SK-N-SH treated with all-trans-retinoic acid at 6 μM for 48 hours (cell line): ENCODE results near the gene STOML3.

ENCODE experiments used
- ATAC-seq: fragments of 200-7000 bp; cut with Tn5 transposase; 3 replicates; pipeline ENCODE4 v1.9.1; 2020; ENCODE audit warnings: mild to moderate bottlenecking, moderate library complexity
- ARNTL ChIP-seq: fragments of 450-650 bp; formaldehyde crosslinking; IDR thresholded peaks from 2 replicates; pipeline ENCODE4 v1.5.0; 2020; ENCODE audit warnings: low read depth, mild to moderate bottlenecking, moderate library complexity, borderline replicate concordance
- BACH2 ChIP-seq: fragments of 250-450 bp; sonication (Bioruptor Pico); IDR thresholded peaks from 2 replicates; pipeline ENCODE4 v1.9.0; 2021; ENCODE audit warnings: mild to moderate bottlenecking, borderline replicate concordance
- CSDC2 ChIP-seq: fragments of 250-450 bp; sonication (Bioruptor Pico); IDR thresholded peaks from 2 replicates; pipeline ENCODE4 v1.5.0; 2020; ENCODE audit warnings: mild to moderate bottlenecking, moderate library complexity
- ESRRG ChIP-seq: fragments of 250-450 bp; sonication (Bioruptor Pico); IDR thresholded peaks from 2 replicates; pipeline ENCODE4 v1.6.1; 2021; ENCODE audit warnings: mild to moderate bottlenecking
- GLIS3 ChIP-seq: fragments of 250-450 bp; sonication (Bioruptor Pico); IDR thresholded peaks from 2 replicates; pipeline ENCODE4 v1.5.0; 2020; ENCODE audit warnings: mild to moderate bottlenecking, moderate library complexity
- ISL1 ChIP-seq: fragments of 250-450 bp; sonication (Bioruptor Pico); IDR thresholded peaks from 2 replicates; pipeline ENCODE4 v2.1.2; 2022; ENCODE audit warnings: mild to moderate bottlenecking, moderate library complexity
- OSR1 ChIP-seq: fragments of 250-450 bp; sonication (Bioruptor Pico); IDR thresholded peaks from 2 replicates; pipeline ENCODE4 v1.8.0; 2022; ENCODE audit warnings: moderate library complexity, mild to moderate bottlenecking, inconsistent platforms
- PPARA ChIP-seq: fragments of 250-450 bp; sonication (Bioruptor Pico); IDR thresholded peaks from 2 replicates; pipeline ENCODE4 v1.5.0; 2020; ENCODE audit warnings: mild to moderate bottlenecking, borderline replicate concordance
- RARB ChIP-seq: fragments of 250-450 bp; sonication (Bioruptor Pico); IDR thresholded peaks from 2 replicates; pipeline ENCODE4 v1.8.0; 2021; ENCODE audit warnings: mild to moderate bottlenecking, moderate library complexity
- SNAI2 ChIP-seq: fragments of 250-450 bp; sonication (Bioruptor Pico); IDR thresholded peaks from 2 replicates; pipeline ENCODE4 v1.5.0; 2020; ENCODE audit warnings: mild to moderate bottlenecking, moderate library complexity
- TCF4 ChIP-seq: fragments of 250-450 bp; sonication (Bioruptor Pico); IDR thresholded peaks from 2 replicates; pipeline ENCODE4 v1.8.0; 2021; ENCODE audit warnings: mild to moderate bottlenecking, moderate library complexity, borderline replicate concordance
- TOX ChIP-seq: fragments of 250-450 bp; sonication (Bioruptor Pico); IDR thresholded peaks from 2 replicates; pipeline ENCODE4 v1.8.0; 2021; ENCODE audit warnings: mild to moderate bottlenecking, moderate library complexity, borderline replicate concordance
- ZC3H10 ChIP-seq: fragments of 250-450 bp; sonication (Bioruptor Pico); IDR thresholded peaks from 2 replicates; pipeline ENCODE4 v1.5.1; 2021; ENCODE audit warnings: mild to moderate bottlenecking, moderate library complexity
- ZFP30 ChIP-seq: fragments of 450-650 bp; formaldehyde crosslinking; IDR thresholded peaks from 2 replicates; pipeline ENCODE4 v1.5.0; 2022; ENCODE audit warnings: mild to moderate bottlenecking, moderate library complexity
- ZNF565 ChIP-seq: fragments of 450-650 bp; formaldehyde crosslinking; conservative IDR thresholded peaks from 2 replicates; pipeline ENCODE4 v1.5.0; 2020; ENCODE audit warnings: low read depth, mild to moderate bottlenecking, moderate library complexity
- ZNF70 ChIP-seq: fragments of 450-650 bp; formaldehyde crosslinking; IDR thresholded peaks from 2 replicates; pipeline ENCODE4 v1.5.0; 2020; ENCODE audit warnings: mild to moderate bottlenecking, moderate library complexity
- TF ChIP-seq, protein P1 (sequence below): fragments of 250-450 bp; sonication (Bioruptor Pico); IDR thresholded peaks from 2 replicates; pipeline ENCODE4 v1.5.1; 2021; ENCODE audit warnings: mild to moderate bottlenecking, moderate library complexity
- TF ChIP-seq, protein P2 (sequence below): fragments of 250-450 bp; sonication (Bioruptor Pico); IDR thresholded peaks from 2 replicates; pipeline ENCODE4 v1.5.1; 2020; ENCODE audit warnings: low read depth, mild to moderate bottlenecking, moderate library complexity
- TF ChIP-seq, protein P3 (sequence below): fragments of 250-450 bp; sonication (Bioruptor Pico); IDR thresholded peaks from 2 replicates; pipeline ENCODE4 v1.5.0; 2020; ENCODE audit warnings: mild to moderate bottlenecking, moderate library complexity
- TF ChIP-seq, protein P4 (sequence below): fragments of 250-450 bp; sonication (Bioruptor Pico); IDR thresholded peaks from 2 replicates; pipeline ENCODE4 v1.8.0; 2020; ENCODE audit warnings: mild to moderate bottlenecking, moderate library complexity, borderline replicate concordance
- TF ChIP-seq, protein P5 (sequence below): fragments of 250-450 bp; sonication (Bioruptor Pico); IDR thresholded peaks from 2 replicates; pipeline ENCODE4 v1.8.0; 2021; ENCODE audit warnings: low read depth, mild to moderate bottlenecking, moderate library complexity, borderline replicate concordance

The STOML3 gene

DNA sequence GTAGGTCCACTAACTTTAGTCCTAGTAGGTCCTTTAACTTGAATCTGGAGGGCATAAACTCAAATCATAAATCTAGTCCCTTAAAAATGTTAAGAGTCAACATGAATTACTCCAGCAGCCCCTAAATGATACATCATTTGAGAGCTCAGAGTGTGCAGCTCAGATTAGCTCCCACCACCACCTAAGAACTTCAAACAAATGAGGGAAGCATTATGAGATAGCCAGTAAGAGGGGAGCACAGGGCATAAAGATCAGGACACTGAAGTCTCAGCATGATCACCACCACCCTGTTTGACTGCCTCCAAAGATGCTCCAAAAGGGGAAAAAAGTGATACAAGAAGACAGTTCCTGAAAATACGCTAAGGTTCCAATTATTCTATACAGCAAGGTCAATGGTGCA lies 41.5 kb upstream of the STOML3 start:
- no peak for TF ChIP-seq TOX (CRISPR knock-in tag)
- TF ChIP-seq, protein P1, sequence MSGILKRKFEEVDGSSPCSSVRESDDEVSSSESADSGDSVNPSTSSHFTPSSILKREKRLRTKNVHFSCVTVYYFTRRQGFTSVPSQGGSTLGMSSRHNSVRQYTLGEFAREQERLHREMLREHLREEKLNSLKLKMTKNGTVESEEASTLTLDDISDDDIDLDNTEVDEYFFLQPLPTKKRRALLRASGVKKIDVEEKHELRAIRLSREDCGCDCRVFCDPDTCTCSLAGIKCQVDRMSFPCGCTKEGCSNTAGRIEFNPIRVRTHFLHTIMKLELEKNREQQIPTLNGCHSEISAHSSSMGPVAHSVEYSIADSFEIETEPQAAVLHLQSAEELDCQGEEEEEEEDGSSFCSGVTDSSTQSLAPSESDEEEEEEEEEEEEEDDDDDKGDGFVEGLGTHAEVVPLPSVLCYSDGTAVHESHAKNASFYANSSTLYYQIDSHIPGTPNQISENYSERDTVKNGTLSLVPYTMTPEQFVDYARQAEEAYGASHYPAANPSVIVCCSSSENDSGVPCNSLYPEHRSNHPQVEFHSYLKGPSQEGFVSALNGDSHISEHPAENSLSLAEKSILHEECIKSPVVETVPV (CRISPR knock-in tag), result no peak
- ATAC-seq, result no peak

DNA sequence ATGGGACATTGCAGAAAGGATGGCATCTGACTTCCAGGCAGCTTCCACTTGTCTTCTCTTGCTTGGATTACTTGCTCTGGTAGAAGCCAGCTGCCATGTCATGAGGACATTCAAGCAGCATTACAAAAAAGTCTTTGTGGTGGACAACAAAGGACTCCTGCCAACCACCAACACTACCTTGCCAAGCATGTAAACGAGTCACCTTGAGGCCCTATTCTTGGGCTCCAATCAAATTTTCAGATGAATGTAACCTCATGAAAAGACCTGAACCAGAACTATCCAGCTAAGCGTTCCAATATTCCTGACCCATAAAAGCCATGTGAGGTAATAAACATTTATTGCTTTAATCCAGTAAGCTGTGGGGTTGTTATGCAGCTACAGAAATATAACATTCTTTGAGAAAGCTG lies 34.8 kb upstream of the STOML3 start:
- no peak for ATAC-seq
- TF ChIP-seq ZNF70 (CRISPR knock-in tag) (no peak), SNAI2 (CRISPR knock-in tag) (no peak), GLIS3 (CRISPR knock-in tag) (no peak), BACH2 (CRISPR knock-in tag) (no peak), ESRRG (CRISPR knock-in tag) (no peak), RARB (CRISPR knock-in tag) (no peak), ISL1 (no peak), ZFP30 (CRISPR knock-in tag) (no peak), PPARA (CRISPR knock-in tag) (no peak), ZNF565 (CRISPR knock-in tag) (no peak), CSDC2 (CRISPR knock-in tag) (no peak), TOX (CRISPR knock-in tag) (no peak), OSR1 (CRISPR knock-in tag) (no peak)
- TF ChIP-seq, protein P1 (CRISPR knock-in tag), result no peak
- TF ChIP-seq, protein P2, sequence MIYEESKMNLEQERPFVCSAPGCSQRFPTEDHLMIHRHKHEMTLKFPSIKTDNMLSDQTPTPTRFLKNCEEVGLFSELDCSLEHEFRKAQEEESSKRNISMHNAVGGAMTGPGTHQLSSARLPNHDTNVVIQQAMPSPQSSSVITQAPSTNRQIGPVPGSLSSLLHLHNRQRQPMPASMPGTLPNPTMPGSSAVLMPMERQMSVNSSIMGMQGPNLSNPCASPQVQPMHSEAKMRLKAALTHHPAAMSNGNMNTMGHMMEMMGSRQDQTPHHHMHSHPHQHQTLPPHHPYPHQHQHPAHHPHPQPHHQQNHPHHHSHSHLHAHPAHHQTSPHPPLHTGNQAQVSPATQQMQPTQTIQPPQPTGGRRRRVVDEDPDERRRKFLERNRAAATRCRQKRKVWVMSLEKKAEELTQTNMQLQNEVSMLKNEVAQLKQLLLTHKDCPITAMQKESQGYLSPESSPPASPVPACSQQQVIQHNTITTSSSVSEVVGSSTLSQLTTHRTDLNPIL (CRISPR knock-in tag), result no peak
- TF ChIP-seq, protein P3, sequence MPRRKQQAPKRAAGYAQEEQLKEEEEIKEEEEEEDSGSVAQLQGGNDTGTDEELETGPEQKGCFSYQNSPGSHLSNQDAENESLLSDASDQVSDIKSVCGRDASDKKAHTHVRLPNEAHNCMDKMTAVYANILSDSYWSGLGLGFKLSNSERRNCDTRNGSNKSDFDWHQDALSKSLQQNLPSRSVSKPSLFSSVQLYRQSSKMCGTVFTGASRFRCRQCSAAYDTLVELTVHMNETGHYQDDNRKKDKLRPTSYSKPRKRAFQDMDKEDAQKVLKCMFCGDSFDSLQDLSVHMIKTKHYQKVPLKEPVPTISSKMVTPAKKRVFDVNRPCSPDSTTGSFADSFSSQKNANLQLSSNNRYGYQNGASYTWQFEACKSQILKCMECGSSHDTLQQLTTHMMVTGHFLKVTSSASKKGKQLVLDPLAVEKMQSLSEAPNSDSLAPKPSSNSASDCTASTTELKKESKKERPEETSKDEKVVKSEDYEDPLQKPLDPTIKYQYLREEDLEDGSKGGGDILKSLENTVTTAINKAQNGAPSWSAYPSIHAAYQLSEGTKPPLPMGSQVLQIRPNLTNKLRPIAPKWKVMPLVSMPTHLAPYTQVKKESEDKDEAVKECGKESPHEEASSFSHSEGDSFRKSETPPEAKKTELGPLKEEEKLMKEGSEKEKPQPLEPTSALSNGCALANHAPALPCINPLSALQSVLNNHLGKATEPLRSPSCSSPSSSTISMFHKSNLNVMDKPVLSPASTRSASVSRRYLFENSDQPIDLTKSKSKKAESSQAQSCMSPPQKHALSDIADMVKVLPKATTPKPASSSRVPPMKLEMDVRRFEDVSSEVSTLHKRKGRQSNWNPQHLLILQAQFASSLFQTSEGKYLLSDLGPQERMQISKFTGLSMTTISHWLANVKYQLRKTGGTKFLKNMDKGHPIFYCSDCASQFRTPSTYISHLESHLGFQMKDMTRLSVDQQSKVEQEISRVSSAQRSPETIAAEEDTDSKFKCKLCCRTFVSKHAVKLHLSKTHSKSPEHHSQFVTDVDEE (CRISPR knock-in tag), result no peak

DNA sequence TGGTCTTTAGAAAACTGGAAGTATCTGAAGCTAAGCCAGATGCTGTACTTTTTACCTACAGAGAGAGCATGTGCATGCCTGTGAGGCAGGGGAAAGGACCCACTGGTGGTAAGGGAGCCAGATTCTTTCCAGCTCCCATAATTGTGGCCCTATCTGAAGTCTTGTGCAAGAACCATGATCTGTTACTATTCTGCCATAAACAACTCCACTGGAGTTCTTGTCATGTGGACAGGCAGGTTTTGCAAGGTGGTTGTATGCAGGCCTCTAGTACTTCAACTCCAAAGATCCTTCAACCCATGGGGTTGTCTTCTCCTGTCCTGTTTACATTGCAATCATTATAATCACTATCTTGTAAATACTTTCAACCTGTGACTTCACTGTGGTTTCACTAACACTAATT lies 33.1 kb upstream of the STOML3 start:
- no peak for ATAC-seq
- TF ChIP-seq, protein P4, sequence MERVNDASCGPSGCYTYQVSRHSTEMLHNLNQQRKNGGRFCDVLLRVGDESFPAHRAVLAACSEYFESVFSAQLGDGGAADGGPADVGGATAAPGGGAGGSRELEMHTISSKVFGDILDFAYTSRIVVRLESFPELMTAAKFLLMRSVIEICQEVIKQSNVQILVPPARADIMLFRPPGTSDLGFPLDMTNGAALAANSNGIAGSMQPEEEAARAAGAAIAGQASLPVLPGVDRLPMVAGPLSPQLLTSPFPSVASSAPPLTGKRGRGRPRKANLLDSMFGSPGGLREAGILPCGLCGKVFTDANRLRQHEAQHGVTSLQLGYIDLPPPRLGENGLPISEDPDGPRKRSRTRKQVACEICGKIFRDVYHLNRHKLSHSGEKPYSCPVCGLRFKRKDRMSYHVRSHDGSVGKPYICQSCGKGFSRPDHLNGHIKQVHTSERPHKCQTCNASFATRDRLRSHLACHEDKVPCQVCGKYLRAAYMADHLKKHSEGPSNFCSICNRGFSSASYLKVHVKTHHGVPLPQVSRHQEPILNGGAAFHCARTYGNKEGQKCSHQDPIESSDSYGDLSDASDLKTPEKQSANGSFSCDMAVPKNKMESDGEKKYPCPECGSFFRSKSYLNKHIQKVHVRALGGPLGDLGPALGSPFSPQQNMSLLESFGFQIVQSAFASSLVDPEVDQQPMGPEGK (CRISPR knock-in tag), result no peak
- TF ChIP-seq PPARA (CRISPR knock-in tag), result no peak
- TF ChIP-seq ESRRG (CRISPR knock-in tag), result no peak
- no peak for TF ChIP-seq ISL1
- TF ChIP-seq BACH2 (CRISPR knock-in tag), result no peak

DNA sequence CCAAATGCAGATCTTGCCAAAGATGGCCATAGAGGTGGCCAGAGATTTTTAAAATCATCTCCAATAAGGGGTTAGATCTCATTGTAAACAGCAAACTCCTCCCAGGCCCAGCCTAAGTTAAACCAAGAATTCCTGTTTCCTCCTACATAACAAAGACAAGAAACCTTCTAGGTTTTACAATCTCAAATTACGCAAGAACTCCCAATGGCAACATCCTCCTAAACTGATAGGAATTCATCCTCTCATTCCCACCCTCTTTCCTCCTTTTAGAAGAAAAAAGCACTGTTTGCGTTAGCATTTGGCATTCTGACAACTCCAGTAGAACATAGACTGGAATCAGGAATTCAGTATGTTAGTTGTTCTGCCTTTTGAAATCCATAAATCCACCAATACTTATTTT lies 32.7 kb upstream of the STOML3 start:
- ATAC-seq, result no peak
- TF ChIP-seq, protein P5, sequence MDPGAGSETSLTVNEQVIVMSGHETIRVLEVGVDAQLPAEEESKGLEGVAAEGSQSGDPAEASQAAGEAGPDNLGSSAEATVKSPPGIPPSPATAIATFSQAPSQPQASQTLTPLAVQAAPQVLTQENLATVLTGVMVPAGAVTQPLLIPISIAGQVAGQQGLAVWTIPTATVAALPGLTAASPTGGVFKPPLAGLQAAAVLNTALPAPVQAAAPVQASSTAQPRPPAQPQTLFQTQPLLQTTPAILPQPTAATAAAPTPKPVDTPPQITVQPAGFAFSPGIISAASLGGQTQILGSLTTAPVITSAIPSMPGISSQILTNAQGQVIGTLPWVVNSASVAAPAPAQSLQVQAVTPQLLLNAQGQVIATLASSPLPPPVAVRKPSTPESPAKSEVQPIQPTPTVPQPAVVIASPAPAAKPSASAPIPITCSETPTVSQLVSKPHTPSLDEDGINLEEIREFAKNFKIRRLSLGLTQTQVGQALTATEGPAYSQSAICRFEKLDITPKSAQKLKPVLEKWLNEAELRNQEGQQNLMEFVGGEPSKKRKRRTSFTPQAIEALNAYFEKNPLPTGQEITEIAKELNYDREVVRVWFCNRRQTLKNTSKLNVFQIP (CRISPR knock-in tag), result no peak
- TF ChIP-seq ESRRG (CRISPR knock-in tag) (no peak), ZNF70 (CRISPR knock-in tag) (no peak), OSR1 (CRISPR knock-in tag) (no peak), ARNTL (CRISPR knock-in tag) (no peak), RARB (CRISPR knock-in tag) (no peak), TCF4 (CRISPR knock-in tag) (no peak), ZC3H10 (no peak), GLIS3 (CRISPR knock-in tag) (no peak), ZNF565 (CRISPR knock-in tag) (no peak), SNAI2 (CRISPR knock-in tag) (no peak)
- TF ChIP-seq, protein P2 (CRISPR knock-in tag), result no peak
- TF ChIP-seq, protein P4 (CRISPR knock-in tag), result no peak
